GM21619 (cell line): Measurements from ENCODE around the gene ZBED1.
"Not testable (repeated sequence)": the region's sequence is repeated elsewhere in the genome, so short reads cannot be mapped to it uniquely, and the experiment has no call there.

Experiments
- ATAC-seq: cut with Tn5 transposase; IDR thresholded peaks from one replicate; pipeline ENCODE4 v1.9.1; 2021; ENCODE audit not compliant: unreplicated experiment

ZBED1 gene

GRCh38 chrX:2498781-2499302 is 1.9 kb downstream of the ZBED1 start:
- ATAC-seq = no peak

GRCh38 chrX:2497961-2498780 is 2.6 kb downstream of the ZBED1 start:
- ATAC-seq = no peak

- no peak for ATAC-seq
Measured at GRCh38 chrX:2495595-2495994, 5.2 kb downstream of the ZBED1 start.

GRCh38 chrX:2492531-2493218 is 8.1 kb downstream of the ZBED1 start:
- ATAC-seq = no peak

- no peak for ATAC-seq
Measured at GRCh38 chrX:2490634-2491033, 10.1 kb downstream of the ZBED1 start.

- no peak for ATAC-seq
Measured at GRCh38 chrX:2489446-2490445, 11.0 kb downstream of the ZBED1 start.

- no peak for ATAC-seq
Measured at GRCh38 chrX:2488621-2489285, 12.0 kb downstream of the ZBED1 start.

- ATAC-seq = no peak
Measured at GRCh38 chrX:2487366-2487765, 13.4 kb downstream of the ZBED1 start.

GRCh38 chrX:2486476-2487133 is 14.2 kb downstream of the ZBED1 start:
- ATAC-seq = no peak

GRCh38 chrX:2485789-2486345 is 14.9 kb downstream of the ZBED1 start:
- no peak for ATAC-seq

- ATAC-seq = no peak
Measured at GRCh38 chrX:2484721-2485648, 15.8 kb downstream of the ZBED1 start.

- no peak for ATAC-seq
Measured at GRCh38 chrX:2484256-2484655, 16.5 kb downstream of the ZBED1 start.

- ATAC-seq = no peak
Measured at GRCh38 chrX:2483398-2484060, 17.2 kb downstream of the ZBED1 start.

GRCh38 chrX:2481597-2481996 is 19.2 kb downstream of the ZBED1 start:
- not testable (repeated sequence) for ATAC-seq

- ATAC-seq = not testable (repeated sequence)
Measured at GRCh38 chrX:2479982-2480381, 20.8 kb downstream of the ZBED1 start.

- no peak for ATAC-seq
Measured at GRCh38 chrX:2479420-2479780, 21.4 kb downstream of the ZBED1 start.

- no peak for ATAC-seq
Measured at GRCh38 chrX:2478546-2479419, 22.0 kb downstream of the ZBED1 start.
